CD1c-positive myeloid dendritic cell (primary cell): ENCODE measurements around the gene GALNT7.
"Not testable (repeated sequence)": the region's sequence is repeated elsewhere in the genome, so short reads cannot be mapped to it uniquely, and the experiment has no call there.

ENCODE experiments used
- DNase-seq: peaks from one replicate; pipeline ENCODE4 v3.0.0-alpha.2; 2016; ENCODE audit errors: extremely low spot score

The GALNT7 gene

GRCh38 chr4:173192375-173193162 lies 24.0 kb downstream of the GALNT7 start:
- DNase-seq: no peak

- no peak for DNase-seq
Measured at GRCh38 chr4:173194157-173194556, 25.5 kb downstream of the GALNT7 start.

GRCh38 chr4:173195109-173195508 lies 26.5 kb downstream of the GALNT7 start:
- no peak for DNase-seq

- no peak for DNase-seq
Measured at GRCh38 chr4:173199553-173199952, 30.9 kb downstream of the GALNT7 start.

GRCh38 chr4:173200103-173200884 lies 31.7 kb downstream of the GALNT7 start:
- DNase-seq: no peak

- DNase-seq: no peak
Measured at GRCh38 chr4:173202395-173202794, 33.8 kb downstream of the GALNT7 start.

GRCh38 chr4:173205656-173206055 lies 37.0 kb downstream of the GALNT7 start:
- no peak for DNase-seq

GRCh38 chr4:173208420-173208819 lies 39.8 kb downstream of the GALNT7 start:
- DNase-seq: no peak

- no peak for DNase-seq
Measured at GRCh38 chr4:173211222-173211621, 42.6 kb downstream of the GALNT7 start.

- no peak for DNase-seq
Measured at GRCh38 chr4:173211838-173212237, 43.2 kb downstream of the GALNT7 start.

GRCh38 chr4:173212379-173212778 lies 43.8 kb downstream of the GALNT7 start:
- no peak for DNase-seq

- DNase-seq: no peak
Measured at GRCh38 chr4:173213296-173213695, 44.7 kb downstream of the GALNT7 start.

- DNase-seq: no peak
Measured at GRCh38 chr4:173214231-173214630, 45.6 kb downstream of the GALNT7 start.

GRCh38 chr4:173214661-173215060 lies 46.0 kb downstream of the GALNT7 start:
- no peak for DNase-seq

- no peak for DNase-seq
Measured at GRCh38 chr4:173217075-173217474, 48.5 kb downstream of the GALNT7 start.

- DNase-seq: no peak
Measured at GRCh38 chr4:173217727-173218126, 49.1 kb downstream of the GALNT7 start.

- no peak for DNase-seq
Measured at GRCh38 chr4:173218411-173219125, 50.0 kb downstream of the GALNT7 start.

GRCh38 chr4:173219126-173219437 lies 50.5 kb downstream of the GALNT7 start:
- not testable (repeated sequence) for DNase-seq

GRCh38 chr4:173223743-173224142 lies 55.1 kb downstream of the GALNT7 start:
- DNase-seq: no peak

GRCh38 chr4:173226401-173226888 lies 57.8 kb downstream of the GALNT7 start:
- DNase-seq: no peak

- peak; percentile 8 for DNase-seq
Measured at GRCh38 chr4:173227756-173228155, 59.1 kb downstream of the GALNT7 start.

- DNase-seq: no peak
Measured at GRCh38 chr4:173230062-173230461, 61.5 kb downstream of the GALNT7 start.
